K562 (cell line): Measurements from ENCODE around the gene CC2D1A. TPM values are rescaled to one million over a fixed set of nuclear protein-coding genes. Genes with fewer than 3 reads are reported as not detected.

ENCODE experiments used
- ATAC-seq: fragments of 200-7000 bp; cut with Tn5 transposase; 3 replicates; pipeline ENCODE4 v1.9.1; 2020; ENCODE audit warnings: moderate library complexity
- BruUV-seq: library from RNA; stranded (reverse); fragments of 400-500 nt; replicated peaks from 2 replicates; lab custom pipeline; 2021; lab: Mats Ljungman, UMichigan
- CTCF ChIA-PET: fragments of 300-600 bp; formaldehyde crosslinking; extraction: SDS; loops from one replicate; lab custom pipeline; 2021; ENCODE audit warnings: low intra/inter-chr PET ratio; lab: Yijun Ruan, JAX
- POLR2A ChIA-PET: fragments of 300-600, 350-650 bp; sonication (Branson Sonifier 250); formaldehyde crosslinking; extraction: SDS; loops from one replicate; lab custom pipeline; 2021; ENCODE audit warnings: antibody characterized with exemption, inconsistent platforms; lab: Yijun Ruan, JAX
- DNase-seq, 4 experiments: peaks; one replicate each; pipeline versions ENCODE4 v3.0.0 to v3.0.0-alpha.2; 2011 to 2018; ENCODE audit warnings: low spot score in 3 of 4, mixed read lengths in 3 of 4; ENCODE audit errors: extremely low read depth in 1 of 4
- FAIRE-seq: peaks from 2 replicates; lab custom pipeline; 2011; peaks lifted over from hg19 to GRCh38; lab: Jason Lieb, UNC
- H2AFZ ChIP-seq: 2 replicates; pipeline ENCODE4 v1.6.0; 2011; ENCODE audit warnings: low read depth, low read length, control low read depth, inconsistent platforms
- H3K27ac ChIP-seq: fragments of 200-600 bp; 3 replicates; pipeline ENCODE4 v1.8.0; 2011; ENCODE audit warnings: low read depth, mild to moderate bottlenecking, control low read depth, inconsistent platforms, low read length, moderate library complexity, mixed read lengths; ENCODE audit errors: extremely low read depth
- H3K27me3 ChIP-seq, 2 experiments: fragments of 300-600 bp in 1 of 2; 2 replicates in 1 of 2; 3 replicates in 1 of 2; pipeline versions ENCODE4 v1.6.0 to v1.8.0; 2011; ENCODE audit warnings: inconsistent platforms in 2 of 2, low read length in 2 of 2, mild to moderate bottlenecking in 1 of 2, mixed read lengths in 1 of 2, moderate library complexity in 1 of 2; ENCODE audit not compliant: control insufficient read depth in 2 of 2, insufficient read depth in 2 of 2
- H3K36me3 ChIP-seq: fragments of 300-600 bp; 3 replicates; pipeline ENCODE4 v1.8.0; 2011; ENCODE audit warnings: mild to moderate bottlenecking, low read length, inconsistent platforms; ENCODE audit not compliant: control insufficient read depth, insufficient read depth
- H3K4me1 ChIP-seq, 2 experiments: fragments of 200-600 bp in 1 of 2; replicated peaks in 1 of 2; 2 replicates in 1 of 2; 3 replicates in 1 of 2; pipeline versions ENCODE4 v1.5.1 to v1.8.0; 2011; ENCODE audit warnings: inconsistent platforms in 2 of 2, low read length in 2 of 2, mild to moderate bottlenecking in 1 of 2, mixed read lengths in 1 of 2, moderate library complexity in 1 of 2; ENCODE audit not compliant: control insufficient read depth in 2 of 2, insufficient read depth in 2 of 2
- H3K4me2 ChIP-seq: 2 replicates; pipeline ENCODE4 v1.6.1; 2011; ENCODE audit warnings: low read length, control low read depth, inconsistent platforms, mixed read lengths; ENCODE audit not compliant: insufficient read depth
- H3K4me3 ChIP-seq: fragments of 200-600 bp; sonication (generic), shearing (Covaris generic); 2 replicates; pipeline ENCODE4 v1.5.1; 2016; ENCODE audit warnings: control low read depth, inconsistent platforms
- H3K79me2 ChIP-seq: fragments of 200-600 bp; 3 replicates; pipeline ENCODE4 v1.8.0; 2011; ENCODE audit warnings: low read length, inconsistent platforms; ENCODE audit not compliant: control insufficient read depth, insufficient read depth
- H3K9ac ChIP-seq, 2 experiments: 2 replicates each; pipeline versions ENCODE4 v1.6.0 to v1.6.1; 2011; ENCODE audit warnings: low read depth in 2 of 2, low read length in 2 of 2, control low read depth in 1 of 2, inconsistent platforms in 1 of 2, mild to moderate bottlenecking in 1 of 2, mixed read lengths in 1 of 2; ENCODE audit not compliant: insufficient read depth in 1 of 2
- H3K9me1 ChIP-seq: one replicate; pipeline ENCODE4 v1.6.0; 2011; ENCODE audit warnings: inconsistent platforms, mild to moderate bottlenecking, low read length, moderate library complexity; ENCODE audit not compliant: control insufficient read depth, insufficient read depth
- H3K9me3 ChIP-seq: replicated peaks from 2 replicates; pipeline ENCODE4 v1.5.1; 2011; ENCODE audit warnings: low read depth, low read length, inconsistent platforms; ENCODE audit not compliant: control insufficient read depth, insufficient read depth
- H4K20me1 ChIP-seq: replicated peaks from 2 replicates; pipeline ENCODE4 v1.6.1; 2011; ENCODE audit warnings: low read length, inconsistent platforms, mixed read lengths; ENCODE audit not compliant: control insufficient read depth, insufficient read depth
- POLR2G ChIP-seq: fragments of 200-400 bp; formaldehyde crosslinking; IDR thresholded peaks from 2 replicates; pipeline ENCODE4 v1.6.1; 2017; ENCODE audit warnings: low read depth, mild to moderate bottlenecking, antibody characterized with exemption, low read length, moderate library complexity
- RBFOX2 ChIP-seq: fragments of 200-400 bp; formaldehyde crosslinking; IDR thresholded peaks from 2 replicates; pipeline ENCODE4 v1.6.1; 2017; ENCODE audit warnings: low read depth, mild to moderate bottlenecking, low read length, moderate library complexity
- SAP30 ChIP-seq: fragments of 200-600 bp; sonication (generic); IDR thresholded peaks from 2 replicates; pipeline ENCODE4 v1.6.1; 2012; ENCODE audit warnings: borderline replicate concordance, low read depth, mild to moderate bottlenecking, moderate library complexity, low read length, control low read depth, inconsistent platforms; ENCODE audit not compliant: insufficient read depth, poor library complexity, severe bottlenecking
- ZNF165 ChIP-seq: fragments of 250-450 bp; sonication (Bioruptor Pico); IDR thresholded peaks from 2 replicates; pipeline ENCODE4 v1.4.0; 2020; ENCODE audit warnings: borderline replicate concordance
- ZNF778 ChIP-seq: fragments of 450-650 bp; formaldehyde crosslinking; IDR thresholded peaks from 2 replicates; pipeline ENCODE4 v1.4.0; 2020; ENCODE audit warnings: mild to moderate bottlenecking, moderate library complexity
- WGBS: fragments of 100-300 bp; shearing (Covaris generic); methylation state at CpG from one replicate; pipeline ENCODE4 v1.1.6; 2016; ENCODE audit warnings: low coverage, mixed read lengths; ENCODE audit not compliant: insufficient coverage; ENCODE audit errors: missing lambda C conversion rate; 5-methylcytosine and 5-hydroxymethylcytosine counted together
- in situ Hi-C: fragments of 300-500 bp; cut with MboI; formaldehyde crosslinking; loops from 4 replicates; pipeline ENCODE4 v1.15.0; 2018; ENCODE audit warnings: inconsistent platforms, mixed read lengths
- intact Hi-C: fragments of 100-400 bp; cut with micrococcal nuclease; formaldehyde crosslinking; loops from 2 replicates; pipeline ENCODE4 v1.14.2; 2022
- polyA plus RNA-seq, 8 experiments: library from polyadenylated mRNA; depleted of rRNA in 4 of 8; stranded (reverse) in 5 of 8; unstranded in 3 of 8; fragments of >200 nt; fragmentation: Nextera tagmentation in 2 of 8; fragmentation: Illumina TruSeq in 1 of 8; extraction: Ambion mirVana in 2 of 8; extraction: Trizol in 1 of 8; gene quantifications; 2 replicates each; pipeline versions ENCODE4 v1.2.1 to v1.2.3, GENCODE V29; 2011 to 2014; ENCODE audit warnings: inconsistent platforms in 1 of 8, missing spikeins in 1 of 8
- total RNA-seq, 7 experiments: library from RNA; depleted of rRNA in 6 of 7; stranded (reverse); fragments of >200 nt in 6 of 7; fragmentation: Illumina TruSeq in 2 of 7; extraction: Trizol in 2 of 7; gene quantifications; 2 replicates each; pipeline versions ENCODE4 v1.2.1 to v1.2.3, GENCODE V29; 2011 to 2021; ENCODE audit warnings: low replicate concordance in 1 of 7
- TF ChIP-seq, protein P1 (sequence below): fragments of 150-350 bp; conservative IDR thresholded peaks from 2 replicates; pipeline ENCODE4 v1.6.1; 2014; ENCODE audit warnings: low read length
- TF ChIP-seq, protein P2 (sequence below): fragments of 450-650 bp; formaldehyde crosslinking; IDR thresholded peaks from 2 replicates; pipeline ENCODE4 v1.4.0; 2020; ENCODE audit warnings: mild to moderate bottlenecking

CC2D1A gene
- total and polyA plus RNA-seq, 9 of the 15 experiments (the other 6 are each of a cell fraction or from before 2014, with no cell fraction given): 0.32 to 31.0 (median 12.9) TPM

GRCh38 chr19:13954185-13954584, 48.2 kb downstream of the CC2D1A start:
- DNase-seq: no peak
- Histone ChIP-seq H3K9ac (peak overlapping the region in 1 of 2 experiments; percentile 89; a peak in 2 of 4 replicates), H4K20me1 (peaks cover 4% of the 10 kb centered on the region; the same call in 1 of the 2 replicates), H3K9me1 (no peaks in the 10 kb centered on the region), H3K79me2 (peaks cover 23% of the 10 kb centered on the region), H2AFZ (no peak overlapping the region), H3K27me3 (no peaks in the 10 kb centered on the region), H3K4me1 (peaks cover 14 to 60% of the 10 kb centered on the region in 2 experiments; a peak in 4 of 5 replicates), H3K27ac (no peak overlapping the region), H3K4me3 (no peak overlapping the region), H3K36me3 (peaks cover 53% of the 10 kb centered on the region), H3K4me2 (no peak overlapping the region), H3K9me3 (no peaks in the 10 kb centered on the region)
- in situ Hi-C loops: no loop called here
- intact Hi-C loops: loop anchor here (10.0 kb wide), 1 partner anchor 81 kb away; the partner anchor contains the start of gene IL27RA
- WGBS: 94% methylated on average over 14 of the region's 15 CpGs
- ATAC-seq: no peak
- POLR2A ChIA-PET: interaction anchor here (3.7 kb wide), 1 partner anchor 9 kb away, joined by 12 read pairs; no protein-coding TSS in a partner anchor
- CTCF ChIA-PET: interaction anchor here (0.8 kb wide), 1 partner anchor 74 kb away, joined by 3 read pairs; no protein-coding TSS in a partner anchor
- no peak for TF ChIP-seq ZNF165 (CRISPR knock-in tag)
- peak; percentile 50 for TF ChIP-seq RBFOX2
- FAIRE-seq: no peak
- BruUV-seq: no TSS peak

- ATAC-seq (no peak), FAIRE-seq (no peak), DNase-seq (no peak)
- Histone ChIP-seq H3K4me3 (no peak overlapping the region), H3K9me3 (no peaks in the 10 kb centered on the region), H3K9ac (no peak overlapping the region), H2AFZ (no peak overlapping the region), H4K20me1 (peaks cover 4% of the 10 kb centered on the region; the same call in 1 of the 2 replicates), H3K4me1 (peaks cover 14 to 76% of the 10 kb centered on the region in 2 experiments; a peak in 4 of 5 replicates), H3K79me2 (peaks cover 23% of the 10 kb centered on the region), H3K4me2 (no peak overlapping the region), H3K27me3 (no peaks in the 10 kb centered on the region), H3K36me3 (peaks cover 69% of the 10 kb centered on the region), H3K9me1 (no peaks in the 10 kb centered on the region), H3K27ac (no peak overlapping the region)
- WGBS: 97% methylated on average over 27 of the region's 42 CpGs
- CTCF ChIA-PET: no interaction called here
- BruUV-seq: no TSS peak
- POLR2A ChIA-PET: interaction anchor here (0.6 to 0.8 kb wide), 3 partner anchors 87 to 637 kb away, joined by 3 to 4 read pairs (median 3); no protein-coding TSS in a partner anchor
- intact Hi-C loops: loop anchor here (10.0 kb wide), 1 partner anchor 79 kb away; the partner anchor contains the start of gene IL27RA
- in situ Hi-C loops: no loop called here
- no peak for TF ChIP-seq SAP30
- TF ChIP-seq ZNF778 (CRISPR knock-in tag): no peak
- TF ChIP-seq, protein P1, sequence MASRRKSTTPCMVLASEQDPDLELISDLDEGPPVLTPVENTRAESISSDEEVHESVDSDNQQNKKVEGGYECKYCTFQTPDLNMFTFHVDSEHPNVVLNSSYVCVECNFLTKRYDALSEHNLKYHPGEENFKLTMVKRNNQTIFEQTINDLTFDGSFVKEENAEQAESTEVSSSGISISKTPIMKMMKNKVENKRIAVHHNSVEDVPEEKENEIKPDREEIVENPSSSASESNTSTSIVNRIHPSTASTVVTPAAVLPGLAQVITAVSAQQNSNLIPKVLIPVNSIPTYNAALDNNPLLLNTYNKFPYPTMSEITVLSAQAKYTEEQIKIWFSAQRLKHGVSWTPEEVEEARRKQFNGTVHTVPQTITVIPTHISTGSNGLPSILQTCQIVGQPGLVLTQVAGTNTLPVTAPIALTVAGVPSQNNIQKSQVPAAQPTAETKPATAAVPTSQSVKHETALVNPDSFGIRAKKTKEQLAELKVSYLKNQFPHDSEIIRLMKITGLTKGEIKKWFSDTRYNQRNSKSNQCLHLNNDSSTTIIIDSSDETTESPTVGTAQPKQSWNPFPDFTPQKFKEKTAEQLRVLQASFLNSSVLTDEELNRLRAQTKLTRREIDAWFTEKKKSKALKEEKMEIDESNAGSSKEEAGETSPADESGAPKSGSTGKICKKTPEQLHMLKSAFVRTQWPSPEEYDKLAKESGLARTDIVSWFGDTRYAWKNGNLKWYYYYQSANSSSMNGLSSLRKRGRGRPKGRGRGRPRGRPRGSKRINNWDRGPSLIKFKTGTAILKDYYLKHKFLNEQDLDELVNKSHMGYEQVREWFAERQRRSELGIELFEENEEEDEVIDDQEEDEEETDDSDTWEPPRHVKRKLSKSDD: no peak
- TF ChIP-seq, protein P2, sequence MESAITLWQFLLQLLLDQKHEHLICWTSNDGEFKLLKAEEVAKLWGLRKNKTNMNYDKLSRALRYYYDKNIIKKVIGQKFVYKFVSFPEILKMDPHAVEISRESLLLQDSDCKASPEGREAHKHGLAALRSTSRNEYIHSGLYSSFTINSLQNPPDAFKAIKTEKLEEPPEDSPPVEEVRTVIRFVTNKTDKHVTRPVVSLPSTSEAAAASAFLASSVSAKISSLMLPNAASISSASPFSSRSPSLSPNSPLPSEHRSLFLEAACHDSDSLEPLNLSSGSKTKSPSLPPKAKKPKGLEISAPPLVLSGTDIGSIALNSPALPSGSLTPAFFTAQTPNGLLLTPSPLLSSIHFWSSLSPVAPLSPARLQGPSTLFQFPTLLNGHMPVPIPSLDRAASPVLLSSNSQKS (CRISPR knock-in tag): no peak
- TF ChIP-seq RBFOX2: peak; percentile 49; the same call in 1 of the 2 replicates
- TF ChIP-seq POLR2G: peak; percentile 26; the same call in 1 of the 2 replicates
These were observed 49.8 kb downstream of the CC2D1A start for GRCh38 chr19:13955662-13956364.
